GM21390 (cell line): Measurements from ENCODE around the gene ADPRHL1.
"Not testable (repeated sequence)": the region's sequence is repeated elsewhere in the genome, so short reads cannot be mapped to it uniquely, and the experiment has no call there.

Experiments used
- ATAC-seq: cut with Tn5 transposase; IDR thresholded peaks from one replicate; pipeline ENCODE4 v1.9.1; 2021; ENCODE audit not compliant: unreplicated experiment

Gene ADPRHL1

DNA sequence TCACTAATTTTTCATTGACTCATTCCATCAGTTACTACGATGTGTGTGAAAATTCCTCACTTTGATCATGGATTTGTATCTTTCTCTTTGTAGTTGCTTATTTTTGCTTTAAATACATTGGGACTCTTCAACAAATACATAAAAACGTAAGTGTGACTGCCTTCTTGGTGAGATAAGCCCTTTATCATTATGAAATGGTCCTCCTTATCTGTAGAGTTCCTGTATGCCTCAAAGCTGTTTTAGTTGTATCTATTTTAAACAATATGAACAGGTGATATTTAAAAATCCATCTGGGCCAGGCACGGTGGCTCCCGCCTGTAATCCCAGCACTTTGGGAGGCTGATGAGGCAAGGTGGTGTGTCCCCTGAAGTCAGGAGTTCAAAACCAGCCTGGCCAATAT is 25.9 kb upstream of the ADPRHL1 start:
- no peak for ATAC-seq

DNA sequence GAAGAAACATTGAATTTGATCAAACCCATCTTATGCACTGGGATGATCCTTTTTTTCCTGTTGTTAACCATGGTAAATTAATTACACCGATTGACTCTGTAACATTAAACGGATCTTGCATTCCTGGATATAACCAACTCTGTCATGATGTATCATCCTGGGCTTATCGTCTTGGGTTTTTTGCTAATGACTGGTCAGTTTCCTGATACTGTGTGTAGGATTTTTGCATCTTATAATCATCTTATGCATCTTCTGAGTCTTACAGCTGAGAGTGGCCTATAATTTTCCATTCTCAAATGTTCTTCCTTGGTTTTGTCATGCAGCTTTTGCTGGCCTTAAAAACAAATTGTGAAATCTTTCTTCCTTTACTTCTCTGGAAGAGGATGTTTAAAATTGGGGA is 24.4 kb upstream of the ADPRHL1 start:
- ATAC-seq, result no peak

DNA sequence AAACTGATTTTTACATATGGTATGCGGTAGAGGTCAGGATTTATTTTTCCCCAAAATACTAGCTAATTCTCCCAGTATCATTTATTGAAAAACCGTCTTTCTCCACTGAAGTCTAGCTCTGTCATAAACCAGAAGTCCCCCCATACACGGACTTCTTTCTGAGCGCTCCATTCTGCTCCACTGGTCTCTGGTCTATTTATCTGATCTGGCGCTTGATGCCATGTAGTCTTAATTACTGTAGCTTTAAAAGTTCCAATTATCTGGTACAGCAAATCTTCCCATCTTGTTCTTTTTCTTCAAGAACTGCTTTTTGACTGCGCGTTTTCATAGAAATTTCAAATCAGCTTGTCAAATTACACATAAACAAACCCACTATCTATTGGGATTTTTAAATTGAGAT is 23.5 kb upstream of the ADPRHL1 start:
- ATAC-seq, result no peak

DNA sequence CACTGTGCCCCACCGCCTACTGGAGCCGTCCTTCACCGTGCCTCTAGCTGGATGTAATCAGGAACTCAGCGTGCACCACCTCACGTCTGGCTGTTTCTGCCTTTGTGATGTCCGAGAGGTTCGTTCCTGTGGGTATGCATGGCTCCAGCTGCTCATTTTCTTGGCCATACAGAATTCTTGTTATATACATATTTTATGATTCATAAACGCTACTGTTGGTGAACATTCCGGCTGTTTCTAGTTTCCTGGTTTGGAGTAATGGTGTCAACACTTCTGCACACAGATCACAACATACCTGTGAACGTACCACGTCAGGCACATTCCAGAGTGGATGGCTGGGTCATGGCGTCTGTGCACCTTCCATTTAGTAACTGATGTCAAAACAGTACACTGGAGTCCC is 22.6 kb upstream of the ADPRHL1 start:
- no peak for ATAC-seq

DNA sequence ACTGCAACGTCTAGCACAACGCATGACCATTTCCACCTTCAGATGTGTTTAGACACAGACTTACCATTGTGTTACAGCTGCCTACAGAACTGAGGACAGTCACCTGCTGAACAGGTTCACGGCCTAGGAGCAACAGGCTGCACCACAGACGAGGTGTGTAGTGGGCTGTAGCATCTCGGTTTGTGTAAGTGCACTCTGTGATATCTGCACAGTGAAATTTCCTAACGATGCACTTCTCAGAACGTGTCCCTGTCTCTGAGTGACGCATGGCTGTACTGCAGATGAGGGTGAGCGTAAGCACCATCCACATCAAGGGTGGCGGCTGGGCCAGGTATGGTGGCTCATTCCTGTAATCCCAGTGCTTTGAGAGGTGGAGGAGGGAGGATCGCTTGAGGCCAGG is 22.0 kb upstream of the ADPRHL1 start:
- no peak for ATAC-seq

DNA sequence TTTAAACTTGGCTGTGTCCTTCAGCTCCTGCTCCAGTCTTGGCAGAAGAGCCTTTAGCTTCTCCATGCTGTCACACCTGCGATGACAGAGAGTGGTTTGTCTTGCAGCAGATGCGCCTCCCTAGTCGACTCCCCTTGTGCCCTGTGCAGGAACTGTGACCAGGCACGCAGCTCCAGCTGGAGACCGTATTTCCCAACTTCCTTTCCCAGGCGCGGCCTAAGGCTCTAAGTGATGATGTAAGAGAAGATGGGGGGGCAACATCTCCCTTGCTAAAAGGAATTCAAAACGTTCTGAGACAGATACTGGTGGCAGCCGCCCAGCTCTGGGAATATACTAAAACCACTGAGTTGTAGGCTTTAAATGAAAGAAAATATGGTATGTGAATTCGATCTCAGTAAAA is 20.9 kb upstream of the ADPRHL1 start:
- no peak for ATAC-seq

DNA sequence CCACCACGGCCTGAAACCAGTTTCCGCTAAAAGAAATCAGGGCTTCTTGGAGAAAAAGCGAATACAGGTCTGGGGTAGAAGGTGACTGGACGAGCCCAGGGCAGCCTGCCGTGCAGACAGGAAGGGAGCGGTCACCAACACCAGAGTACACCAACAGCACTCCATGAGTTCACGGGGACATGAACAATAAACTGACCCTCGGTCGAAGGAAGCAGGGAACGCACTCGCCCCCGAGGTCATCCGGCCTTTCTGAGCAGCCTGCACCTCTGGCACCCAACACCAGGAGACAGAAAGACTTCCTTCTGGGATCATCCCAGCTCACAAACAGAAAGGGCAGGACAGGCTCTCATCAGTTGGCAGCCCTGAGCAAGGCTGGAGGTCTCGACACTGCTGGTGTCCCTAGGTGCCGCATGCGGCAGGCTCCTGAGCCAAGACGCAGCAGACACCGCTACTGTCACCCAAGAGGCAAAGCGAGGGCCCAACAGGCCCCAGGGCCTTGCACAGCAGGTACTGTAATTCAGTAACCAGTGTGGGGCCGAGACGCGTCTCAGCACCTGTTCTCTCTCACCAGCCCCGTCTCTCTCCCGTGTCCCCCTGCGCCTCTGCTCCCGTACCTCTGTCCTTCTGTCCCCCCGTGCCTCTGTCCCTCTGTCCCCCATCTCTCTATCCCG is 19.2 kb upstream of the ADPRHL1 start:
- ATAC-seq, result no peak

DNA sequence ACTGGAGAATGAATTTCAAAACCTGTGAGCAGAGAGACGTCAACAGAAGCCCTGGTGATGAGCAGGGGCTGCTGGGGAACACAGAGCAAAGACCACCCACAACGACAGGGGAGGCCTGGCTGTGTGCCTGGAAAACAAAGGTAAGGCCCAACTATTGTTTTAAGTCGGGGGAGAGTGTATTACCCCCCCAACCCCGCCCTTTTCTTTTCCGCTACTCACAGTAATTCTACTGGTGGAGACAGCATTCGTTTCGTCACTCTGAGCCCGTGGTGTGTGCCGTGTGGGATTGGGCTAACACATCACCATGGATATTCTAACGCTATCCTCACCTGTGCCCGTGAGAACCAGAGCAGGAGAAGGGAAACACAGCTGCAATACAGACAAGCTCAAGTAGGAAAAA is 18.6 kb upstream of the ADPRHL1 start:
- no peak for ATAC-seq

DNA sequence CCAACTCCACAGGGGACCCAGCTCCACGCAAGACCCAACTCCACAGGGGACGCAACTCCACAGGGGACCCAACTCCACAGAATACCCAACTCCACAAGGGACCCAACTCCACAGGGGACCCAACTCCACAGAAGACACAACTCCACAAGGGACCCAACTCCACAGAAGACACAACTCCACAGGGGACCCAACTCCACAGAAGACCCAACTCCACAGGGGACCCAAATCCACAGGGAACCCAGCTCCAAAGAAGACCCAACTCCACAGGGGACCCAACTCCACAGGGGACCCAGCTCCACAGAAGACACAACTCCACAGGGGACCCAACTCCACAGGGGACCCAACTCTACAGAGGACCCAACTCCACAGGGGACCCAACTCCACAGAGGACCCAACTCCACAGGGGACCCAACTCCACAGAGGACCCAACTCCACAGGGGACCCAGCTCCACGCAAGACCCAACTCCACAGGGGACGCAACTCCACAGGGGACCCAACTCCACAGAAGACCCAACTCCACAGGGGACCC is 17.4 kb upstream of the ADPRHL1 start:
- not testable (repeated sequence) for ATAC-seq

DNA sequence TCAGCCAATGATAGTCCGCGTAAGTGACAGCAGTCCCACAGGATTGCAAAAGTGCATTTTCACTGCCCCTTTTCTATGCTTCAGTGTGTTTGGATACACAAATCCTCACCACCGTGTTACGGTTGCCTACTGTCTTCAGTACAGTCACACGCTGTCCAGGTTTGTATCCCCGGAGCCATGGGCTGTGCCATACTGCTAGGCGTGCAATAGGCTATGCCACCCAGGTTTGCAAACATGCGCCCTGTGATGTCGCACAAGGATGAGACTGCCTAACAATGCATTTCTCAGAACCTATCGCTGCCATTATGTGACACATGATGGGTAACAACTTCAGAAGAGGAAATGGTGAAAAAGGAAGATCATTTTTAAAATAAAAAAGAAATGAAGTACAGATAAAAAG is 16.8 kb upstream of the ADPRHL1 start:
- ATAC-seq, result no peak

DNA sequence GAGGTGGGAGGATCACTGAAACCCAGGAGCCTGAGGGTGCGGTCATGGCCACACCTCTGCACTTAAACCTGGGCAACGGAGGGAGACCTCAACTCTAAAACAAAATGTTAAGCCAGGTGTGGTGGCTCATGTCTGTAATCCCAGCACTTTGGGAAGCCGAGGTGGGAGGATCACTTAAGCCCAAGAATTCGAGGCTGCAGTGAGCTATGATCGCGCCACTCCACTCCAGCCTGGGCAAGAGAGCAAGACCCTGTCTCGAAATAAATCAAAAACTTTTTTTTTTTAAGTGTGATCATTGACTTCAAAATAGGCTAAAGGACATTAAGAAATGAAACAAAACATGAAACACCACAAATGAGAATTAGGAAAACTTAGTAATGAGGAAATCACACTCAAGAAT is 16.3 kb upstream of the ADPRHL1 start:
- ATAC-seq, result no peak

DNA sequence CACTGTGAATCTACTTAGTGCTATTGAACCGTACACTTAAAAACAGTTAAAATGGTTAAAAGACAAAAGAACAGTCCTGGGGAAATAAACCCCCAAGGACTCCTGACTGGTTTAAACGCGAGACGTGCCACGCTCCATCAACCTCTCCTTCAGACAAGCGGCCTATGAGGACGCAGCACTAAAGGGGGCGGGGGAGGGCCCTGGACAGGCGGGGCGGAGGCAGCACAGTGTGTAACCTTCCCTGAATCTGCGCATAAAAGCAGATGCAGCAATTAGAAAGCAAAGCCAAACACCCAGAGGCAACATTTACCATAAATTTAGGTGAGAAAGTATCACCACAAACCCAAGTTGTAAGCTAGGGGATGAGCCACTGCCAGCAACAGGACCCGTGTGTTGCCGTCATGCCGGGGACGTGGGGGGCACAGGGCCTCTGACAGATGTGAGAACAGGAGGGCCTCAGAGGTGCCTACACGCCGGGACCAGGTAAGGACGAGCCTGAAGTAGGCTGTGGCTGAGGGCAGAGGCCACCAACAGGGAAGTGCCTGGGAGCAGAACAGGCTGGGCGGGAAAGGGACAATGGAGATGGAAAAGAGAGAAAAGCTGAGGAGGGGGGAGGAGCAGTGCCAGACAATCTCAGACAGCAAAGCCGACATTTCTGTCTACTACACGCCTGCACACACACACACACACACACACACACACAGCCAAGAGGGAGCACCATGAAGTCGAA is 15.3 kb upstream of the ADPRHL1 start:
- ATAC-seq, result no peak

DNA sequence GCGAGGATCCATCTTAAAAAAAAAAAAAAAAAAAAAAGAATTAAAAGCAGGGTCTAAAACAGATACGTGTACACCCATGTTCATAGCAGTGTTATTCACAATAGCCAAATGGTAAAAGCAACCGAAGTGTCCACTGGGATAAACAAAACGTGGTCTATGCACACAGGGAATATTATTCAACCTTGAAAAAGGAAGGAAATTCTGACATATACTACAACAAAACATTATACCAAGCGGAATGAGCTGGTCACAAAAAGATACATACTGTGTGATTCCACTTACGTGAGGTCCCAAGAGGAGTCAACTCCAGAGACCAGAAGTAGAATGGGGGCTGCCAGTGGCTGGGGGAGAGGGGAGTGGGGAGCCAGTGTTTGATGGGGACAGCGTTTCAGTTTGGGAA is 14.7 kb upstream of the ADPRHL1 start:
- ATAC-seq, result no peak

DNA sequence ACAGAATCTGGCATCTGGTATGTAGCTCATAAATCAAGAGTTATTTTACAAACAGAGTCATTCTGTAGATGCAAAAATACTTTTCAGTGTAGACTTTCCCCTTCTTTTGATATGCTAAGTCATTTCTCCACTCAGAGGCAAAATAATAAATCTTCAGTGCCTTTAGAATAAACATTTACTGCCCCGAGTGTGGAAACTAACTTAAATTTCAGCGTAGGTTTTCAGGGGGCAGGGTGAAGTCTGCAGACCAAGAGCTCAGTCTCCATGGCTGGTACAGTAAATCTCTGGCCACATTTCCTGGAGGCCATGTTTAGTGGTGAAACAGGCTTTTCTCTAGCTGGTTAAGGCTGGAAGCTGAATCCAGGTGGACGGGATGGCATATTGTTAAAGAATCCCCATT is 13.1 kb upstream of the ADPRHL1 start:
- ATAC-seq, result no peak

DNA sequence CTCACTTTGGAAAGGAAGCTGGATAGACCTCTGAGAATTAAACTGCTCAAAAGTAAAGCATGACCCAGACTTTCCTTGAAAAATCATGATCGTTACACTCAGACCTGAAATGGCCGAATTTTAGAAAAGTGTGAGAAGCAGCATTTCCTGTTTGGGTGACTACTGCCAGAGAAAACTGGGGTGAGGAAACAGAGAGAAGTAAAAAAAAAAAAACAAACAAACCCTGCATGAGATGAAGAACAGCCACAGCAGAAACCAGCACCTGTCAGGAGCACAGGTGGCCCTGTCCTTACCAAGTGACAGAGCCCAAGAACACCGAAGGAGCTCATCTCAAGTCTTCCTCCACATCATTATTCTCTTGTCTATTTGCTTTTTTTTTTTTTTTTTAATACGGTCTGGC is 12.0 kb upstream of the ADPRHL1 start:
- ATAC-seq, result no peak

DNA sequence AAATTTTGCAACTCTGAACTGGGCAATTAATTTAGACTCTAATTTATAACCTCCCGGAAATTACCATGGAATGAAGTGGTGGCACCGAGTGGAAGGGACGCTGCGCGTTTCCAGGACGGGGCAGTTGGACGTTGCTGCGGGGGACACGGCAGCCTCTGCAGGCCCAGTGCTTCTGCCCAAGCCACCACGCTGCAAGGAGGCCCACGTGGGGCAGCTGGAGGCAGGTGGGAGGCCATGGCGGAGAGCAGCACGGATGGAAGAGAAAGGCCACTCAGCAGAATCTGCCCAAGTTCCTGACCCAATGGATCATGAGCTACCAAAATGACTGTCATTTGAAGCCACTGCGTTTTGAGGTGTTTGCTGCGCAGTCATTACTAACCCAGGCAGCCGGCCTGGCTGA is 11.2 kb upstream of the ADPRHL1 start:
- ATAC-seq, result no peak

DNA sequence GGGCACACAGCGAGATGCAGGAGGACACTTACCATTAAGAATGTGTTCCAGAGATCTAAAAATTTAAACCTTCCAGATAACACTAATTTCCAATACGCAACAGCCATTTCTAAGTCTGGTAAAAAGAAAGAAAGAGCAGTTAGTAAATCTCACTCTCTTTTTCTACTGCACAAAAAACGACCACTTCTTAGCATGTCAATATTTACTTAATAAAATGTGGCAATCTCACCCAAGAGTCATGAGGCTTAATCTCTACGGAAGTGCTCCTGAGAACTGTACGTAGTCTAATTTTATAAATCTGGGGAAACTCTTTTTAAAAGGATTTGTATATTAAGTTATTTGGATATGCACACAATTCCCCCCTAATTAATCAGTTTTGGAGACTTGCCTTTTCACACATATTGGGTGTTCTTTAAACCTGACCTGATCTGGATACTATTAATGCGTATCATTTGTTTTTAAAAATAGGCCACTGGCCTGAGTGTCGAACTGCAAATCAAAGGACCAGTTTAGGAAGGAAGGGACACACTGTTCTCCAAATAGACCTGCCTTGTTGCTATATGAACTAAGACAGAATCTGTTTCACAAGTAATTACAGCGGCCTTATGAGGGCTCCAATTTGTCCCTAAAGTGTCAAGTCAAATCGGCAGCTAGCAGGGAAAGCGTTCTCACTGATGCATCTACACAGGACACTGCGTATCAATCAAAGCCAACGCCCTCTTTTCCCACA is 7.9 kb upstream of the ADPRHL1 start:
- no peak for ATAC-seq

DNA sequence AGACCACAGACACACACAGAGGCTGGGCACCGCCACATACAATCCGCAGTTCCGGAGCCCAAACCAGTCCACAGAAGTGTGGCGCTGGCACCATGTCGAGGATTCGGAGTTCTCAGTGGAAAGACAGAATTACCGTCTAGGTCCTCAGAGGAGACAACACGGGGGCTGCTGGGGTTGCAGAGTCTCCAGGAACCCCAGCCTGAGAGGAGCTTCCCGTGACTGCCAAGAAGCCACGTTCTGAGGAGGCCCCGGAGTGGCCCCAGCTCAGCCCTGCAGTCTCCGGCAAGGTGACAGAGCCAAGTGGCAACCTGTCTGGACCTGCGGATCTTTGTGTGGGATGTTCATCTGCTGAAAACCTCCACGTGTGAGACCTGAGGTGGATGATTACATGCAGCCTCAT is 7.3 kb upstream of the ADPRHL1 start:
- ATAC-seq, result no peak

DNA sequence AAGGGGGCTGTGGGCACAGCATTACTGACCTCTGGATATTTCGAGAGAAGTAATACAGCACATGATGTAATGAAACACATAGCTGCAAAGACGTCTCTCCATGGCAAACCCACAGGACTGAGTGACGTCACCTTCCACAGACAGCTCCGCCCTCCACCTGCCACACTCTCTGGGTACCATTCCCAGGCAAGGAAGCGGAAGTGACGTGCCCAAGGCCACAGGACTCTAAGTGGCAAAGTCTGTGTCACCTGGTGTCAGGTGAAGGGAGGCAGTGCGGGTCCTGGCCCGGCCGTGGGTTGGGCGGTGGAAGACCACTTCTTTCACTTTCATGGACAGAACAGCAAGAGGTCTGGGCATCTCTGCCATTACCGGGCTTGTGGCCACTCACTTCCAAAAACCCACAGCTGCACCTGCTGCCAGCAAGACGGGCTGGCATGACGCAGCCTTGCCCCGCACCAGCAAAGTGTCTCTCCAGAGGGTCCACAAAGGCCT is 6.8 kb upstream of the ADPRHL1 start:
- ATAC-seq, result no peak

DNA sequence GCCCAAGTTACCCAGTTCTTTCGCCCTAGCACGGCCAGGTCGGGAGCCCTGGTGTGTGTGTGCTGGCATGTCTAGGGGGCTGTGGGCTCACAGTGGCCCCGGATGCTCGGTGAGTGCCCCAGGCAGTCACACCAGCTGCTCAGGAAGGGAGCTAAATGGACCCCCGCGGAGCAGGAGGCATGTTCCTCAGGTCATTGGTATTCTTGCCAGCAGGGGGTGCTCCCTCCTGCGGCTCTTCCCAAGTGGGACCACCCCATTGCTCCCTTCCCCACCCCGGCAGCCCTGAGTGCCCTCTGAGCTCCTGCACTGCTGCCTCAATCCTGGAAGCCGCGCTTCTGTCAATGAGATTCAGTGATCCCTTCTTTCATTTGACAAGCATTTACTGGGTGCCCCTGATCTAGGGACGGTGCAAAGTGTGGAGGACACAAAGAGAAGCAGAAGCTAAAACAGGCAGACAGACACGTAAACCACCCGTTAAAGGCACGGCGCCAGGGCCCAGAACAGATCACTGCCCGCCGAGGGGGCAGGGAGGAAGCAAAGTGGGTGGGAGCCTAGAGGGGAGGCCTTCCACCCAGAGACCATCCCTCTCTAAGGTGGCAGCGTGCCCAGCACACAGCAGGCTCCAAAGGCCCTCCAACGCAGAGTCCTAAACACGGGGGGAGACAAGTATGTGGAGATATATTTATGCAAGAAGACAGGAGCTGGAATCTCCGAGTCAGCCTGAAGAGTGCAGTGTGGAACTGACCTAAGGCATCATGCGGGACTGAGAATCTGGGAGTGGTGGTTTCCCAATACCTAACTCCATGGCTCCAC is 5.2 kb upstream of the ADPRHL1 start:
- no peak for ATAC-seq

DNA sequence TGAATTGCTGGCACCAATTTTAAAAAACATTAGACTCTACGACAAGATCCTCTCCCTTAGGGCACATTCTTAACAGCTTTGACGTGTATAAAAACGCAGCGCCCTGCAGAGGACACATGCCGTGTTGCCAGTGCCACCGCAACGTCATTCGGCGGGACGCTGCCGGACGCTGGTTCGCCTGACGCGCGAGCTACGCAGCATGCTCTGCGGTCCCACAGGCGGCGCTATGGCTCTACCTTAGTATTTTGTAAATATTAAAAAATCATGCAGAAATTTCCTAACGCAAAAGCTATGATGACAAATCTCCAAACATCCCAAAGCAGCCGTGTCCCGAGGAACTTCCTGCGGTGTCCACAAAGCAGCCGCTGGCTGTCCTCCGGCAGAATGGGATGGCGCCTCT is 4.2 kb upstream of the ADPRHL1 start:
- ATAC-seq, result no peak
